ENCODE data around the gene NTRK3. TPM values are rescaled to one million over a fixed set of nuclear protein-coding genes. Genes with fewer than 3 reads are reported as not detected.
A peak's percentile ranks its signal among the peaks of the same experiment; 100 is the strongest.

The NTRK3 gene
- total RNA-seq, 6 experiments from 2014 or later = 0.35 to 0.75 (median 0.46) TPM

DNA sequence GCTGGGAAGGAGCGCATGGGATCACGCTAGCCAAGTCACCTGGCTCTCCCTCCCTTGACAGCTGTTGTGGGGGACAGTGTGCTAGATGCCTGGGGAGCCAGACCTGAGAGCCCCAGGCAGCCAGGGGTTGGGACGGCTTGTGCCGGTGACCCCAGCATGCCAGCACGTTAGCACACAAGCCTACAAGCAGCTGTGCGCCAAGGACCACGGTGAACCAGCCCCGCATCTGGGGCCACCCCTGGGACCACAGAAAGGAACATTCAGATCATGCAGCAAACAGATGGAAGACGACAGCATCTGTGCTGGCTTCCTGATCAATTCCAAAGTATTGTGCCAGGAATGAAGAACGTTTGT, 64.8 kb downstream of the NTRK3 start:
- Histone ChIP-seq H3K9me3 (no peaks in the 10 kb centered on the region), H3K4me1 (no peaks in the 10 kb centered on the region), H3K27ac (no peak overlapping the region), H3K27me3 (no peaks in the 10 kb centered on the region), H3K4me3 (no peak overlapping the region), H3K36me3 (no peaks in the 10 kb centered on the region)
- DNase-seq (no peak), ATAC-seq (no peak)
- TF ChIP-seq POLR2A (IDR thresholded peaks at IDR 0.05) = no peak
- TF ChIP-seq, protein P1, sequence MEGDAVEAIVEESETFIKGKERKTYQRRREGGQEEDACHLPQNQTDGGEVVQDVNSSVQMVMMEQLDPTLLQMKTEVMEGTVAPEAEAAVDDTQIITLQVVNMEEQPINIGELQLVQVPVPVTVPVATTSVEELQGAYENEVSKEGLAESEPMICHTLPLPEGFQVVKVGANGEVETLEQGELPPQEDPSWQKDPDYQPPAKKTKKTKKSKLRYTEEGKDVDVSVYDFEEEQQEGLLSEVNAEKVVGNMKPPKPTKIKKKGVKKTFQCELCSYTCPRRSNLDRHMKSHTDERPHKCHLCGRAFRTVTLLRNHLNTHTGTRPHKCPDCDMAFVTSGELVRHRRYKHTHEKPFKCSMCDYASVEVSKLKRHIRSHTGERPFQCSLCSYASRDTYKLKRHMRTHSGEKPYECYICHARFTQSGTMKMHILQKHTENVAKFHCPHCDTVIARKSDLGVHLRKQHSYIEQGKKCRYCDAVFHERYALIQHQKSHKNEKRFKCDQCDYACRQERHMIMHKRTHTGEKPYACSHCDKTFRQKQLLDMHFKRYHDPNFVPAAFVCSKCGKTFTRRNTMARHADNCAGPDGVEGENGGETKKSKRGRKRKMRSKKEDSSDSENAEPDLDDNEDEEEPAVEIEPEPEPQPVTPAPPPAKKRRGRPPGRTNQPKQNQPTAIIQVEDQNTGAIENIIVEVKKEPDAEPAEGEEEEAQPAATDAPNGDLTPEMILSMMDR (IDR thresholded peaks at IDR 0.05) = no peak
- intact Hi-C loops (cut with DNase I) = no loop called here
- WGBS (ENCODE audit: insufficient coverage, low coverage, low lambda C conversion rate, missing lambda C conversion rate) = 74% methylated on average over 3 of the region's 10 CpGs

DNA sequence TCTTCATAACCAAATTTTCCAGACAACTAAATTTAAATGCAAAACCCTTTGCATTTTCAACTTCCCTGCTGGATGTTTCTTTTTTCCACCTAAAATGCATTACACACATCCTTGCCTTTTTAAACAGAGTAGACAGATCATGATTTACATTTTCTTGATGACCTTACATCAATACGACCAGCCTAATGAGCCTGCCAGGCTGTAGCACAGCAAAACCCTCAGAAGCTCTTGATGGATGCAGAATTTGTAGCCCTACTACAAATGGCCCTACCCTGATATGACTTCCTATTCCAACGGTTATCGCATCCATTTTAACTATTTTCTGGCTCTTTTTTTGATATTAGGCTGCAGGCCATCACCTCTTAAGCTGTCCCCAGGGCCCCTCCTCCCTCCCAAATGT, 66.3 kb downstream of the NTRK3 start:
- intact Hi-C loops (cut with DNase I) = no loop called here
- Histone ChIP-seq H3K4me3 (no peak overlapping the region), H3K27me3 (no peaks in the 10 kb centered on the region), H3K9me3 (no peaks in the 10 kb centered on the region), H3K36me3 (no peaks in the 10 kb centered on the region), H3K27ac (no peak overlapping the region), H3K4me1 (no peaks in the 10 kb centered on the region)
- WGBS (ENCODE audit: insufficient coverage, low coverage, low lambda C conversion rate, missing lambda C conversion rate) = 73% methylated on average over 3 of the region's 3 CpGs
- ATAC-seq = no peak
- no peak for DNase-seq
- no peak for TF ChIP-seq POLR2A (IDR thresholded peaks at IDR 0.05)
- TF ChIP-seq, protein P1 (IDR thresholded peaks at IDR 0.05) = no peak

DNA sequence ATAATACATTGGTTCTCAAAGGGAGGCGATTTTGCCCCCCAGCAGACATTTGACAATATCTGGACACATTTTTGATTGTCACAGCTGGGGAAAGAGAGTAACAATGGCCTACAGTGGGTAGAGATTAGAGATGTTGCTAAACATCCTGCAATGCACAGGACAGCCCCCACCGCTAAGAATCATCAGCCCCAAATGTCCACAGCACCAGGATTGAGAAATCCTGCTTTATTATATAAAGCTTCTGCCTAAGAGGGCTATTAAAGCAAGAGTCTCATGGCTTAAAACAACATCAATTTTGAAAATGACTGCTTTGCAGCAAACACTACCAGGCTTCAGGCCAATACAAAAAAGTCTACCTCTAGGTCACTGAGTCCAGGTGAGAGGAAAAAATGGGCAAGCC, 68.2 kb downstream of the NTRK3 start:
- Histone ChIP-seq H3K4me3 (no peak overlapping the region), H3K27me3 (no peaks in the 10 kb centered on the region), H3K36me3 (no peaks in the 10 kb centered on the region), H3K9me3 (no peaks in the 10 kb centered on the region), H3K27ac (no peak overlapping the region), H3K4me1 (no peaks in the 10 kb centered on the region)
- DNase-seq = no peak
- ATAC-seq = no peak
- WGBS (ENCODE audit: insufficient coverage, low coverage, low lambda C conversion rate, missing lambda C conversion rate) = 39% methylated on average over 2 of the region's 2 CpGs
- intact Hi-C loops (cut with DNase I) = no loop called here
- TF ChIP-seq POLR2A (IDR thresholded peaks at IDR 0.05) = no peak

DNA sequence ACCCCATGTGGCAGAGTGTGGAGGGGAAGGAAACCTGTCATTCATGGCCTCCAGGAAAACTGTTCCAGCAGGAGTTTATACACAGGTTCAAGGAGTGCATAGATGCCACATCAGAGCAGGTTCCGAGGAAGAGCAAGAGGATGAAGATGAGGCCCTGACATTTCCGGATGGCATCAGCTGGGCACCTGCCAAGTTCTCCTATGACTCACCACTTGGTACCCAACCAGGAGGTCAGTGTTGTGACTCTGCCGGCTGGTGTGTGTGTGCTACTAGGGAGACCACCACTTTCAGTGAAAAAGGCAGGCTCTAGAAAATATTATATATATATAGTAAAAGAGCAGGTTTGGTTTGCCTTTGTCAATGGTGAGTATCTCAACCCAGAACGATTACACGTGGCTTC, 69.3 kb downstream of the NTRK3 start:
- intact Hi-C loops (cut with DNase I) = no loop called here
- peak in 1 of 3 donors; percentile 28 for DNase-seq
- 35% methylated on average over 5 of the region's 5 CpGs for WGBS (ENCODE audit: insufficient coverage, low coverage, low lambda C conversion rate, missing lambda C conversion rate)

DNA sequence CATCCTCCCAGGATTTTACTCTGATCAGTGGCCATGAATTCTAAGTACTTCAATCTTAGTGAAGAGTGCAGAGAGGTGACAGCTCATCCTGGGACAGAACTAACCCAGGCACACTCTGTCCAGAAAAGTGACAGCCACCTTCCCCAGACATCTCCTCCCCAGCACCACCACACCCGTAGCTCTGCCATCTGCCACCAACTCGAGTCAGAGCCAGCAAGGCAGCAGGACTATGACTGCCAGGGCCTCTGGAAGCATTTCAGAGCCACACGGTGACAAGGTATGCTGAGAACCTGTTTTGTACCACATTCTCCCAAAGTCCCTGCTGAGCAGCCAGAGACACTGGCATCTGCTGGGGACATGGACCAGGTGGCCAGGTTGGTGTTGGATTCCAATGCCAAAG, 71.0 kb downstream of the NTRK3 start:
- DNase-seq (no peak), ATAC-seq (no peak)
- H3K4me3 ChIP-seq = no peak overlapping the region
- H3K9me3 ChIP-seq = no peaks in the 10 kb centered on the region
- 25% methylated on average over 2 of the region's 3 CpGs for whole genome bisulfite sequencing (ENCODE audit: insufficient coverage, low coverage, low lambda C conversion rate, missing lambda C conversion rate)
- H3K4me1 ChIP-seq = no peaks in the 10 kb centered on the region
- H3K27me3 ChIP-seq = no peaks in the 10 kb centered on the region
- intact Hi-C loops (cut with DNase I) = no loop called here
- TF ChIP-seq POLR2A (IDR thresholded peaks at IDR 0.05) = no peak
- TF ChIP-seq, protein P1 (IDR thresholded peaks at IDR 0.05) = no peak
- H3K36me3 ChIP-seq = no peaks in the 10 kb centered on the region
- no peak overlapping the region for H3K27ac ChIP-seq

More for the DNA sequence above, 69.3 kb downstream of the NTRK3 start:
- H3K27ac ChIP-seq = no peak overlapping the region
- ATAC-seq = peak in 1 of 4 donors; percentile 36
- no peaks in the 10 kb centered on the region for H3K9me3 ChIP-seq
- TF ChIP-seq POLR2A (IDR thresholded peaks at IDR 0.05) = no peak
- TF ChIP-seq, protein P1 (IDR thresholded peaks at IDR 0.05) = no peak
- H3K4me3 ChIP-seq = no peak overlapping the region
- H3K36me3 ChIP-seq = no peaks in the 10 kb centered on the region
- no peaks in the 10 kb centered on the region for H3K27me3 ChIP-seq
- no peaks in the 10 kb centered on the region for H3K4me1 ChIP-seq
